ENCODE data around the gene YJEFN3. TPM values are rescaled to one million over a fixed set of nuclear protein-coding genes. Genes with fewer than 3 reads are reported as not detected.

The YJEFN3 gene
- polyA plus RNA-seq, 2 of the 4 experiments (the other 2 are of a cell fraction), result 3.2 to 7.2 TPM

- DNase-seq (ENCODE audit: low read depth in 1 of 2, low spot score in 1 of 2) (no peak), ATAC-seq (no peak), FAIRE-seq (no peak)
- Histone ChIP-seq H3K4me2 (no peak overlapping the region), H3K27ac (no peak overlapping the region), H3K4me3 (no peak overlapping the region), H3K4me1 (no peaks in the 10 kb centered on the region), H3K9me3 (no peaks in the 10 kb centered on the region)
- 92% methylated on average over 5 of the region's 23 CpGs for WGBS (ENCODE audit: missing lambda C conversion rate)
- TF ChIP-seq SMC3 (IDR thresholded peaks at IDR 0.05), result no peak
- TF ChIP-seq JUNB (IDR thresholded peaks at IDR 0.05), result no peak
- TF ChIP-seq RFX5 (IDR thresholded peaks at IDR 0.05), result no peak
- TF ChIP-seq CBX2 (IDR thresholded peaks at IDR 0.05; ENCODE audit: borderline replicate concordance, low read depth), result no peak
- TF ChIP-seq FOXS1 (CRISPR knock-in tag; IDR thresholded peaks at IDR 0.05), result no peak
- TF ChIP-seq EHMT2 (IDR thresholded peaks at IDR 0.05; ENCODE audit: low read depth), result no peak
- TF ChIP-seq HMGXB4 (CRISPR knock-in tag; IDR thresholded peaks at IDR 0.05; ENCODE audit: borderline replicate concordance), result no peak
- no peak for TF ChIP-seq MAX (IDR thresholded peaks at IDR 0.05)
- TF ChIP-seq POLR2A (IDR thresholded peaks at IDR 0.05; ENCODE audit: low read length), result no peak
- no peak for TF ChIP-seq EP300 (IDR thresholded peaks at IDR 0.05)
- TF ChIP-seq POLR2AphosphoS2 (conservative IDR thresholded peaks at IDR 0.05; ENCODE audit: low read length), result no peak
- TF ChIP-seq MYC (IDR thresholded peaks at IDR 0.05; ENCODE audit: borderline replicate concordance, low read length), result no peak
- TF ChIP-seq CBX8 (IDR thresholded peaks at IDR 0.05), result no peak
- no peak for TF ChIP-seq CHD2 (IDR thresholded peaks at IDR 0.05; ENCODE audit: low read length, partially characterized antibody)
- no peak for TF ChIP-seq ATOH8 (CRISPR knock-in tag; IDR thresholded peaks at IDR 0.05; ENCODE audit: low read depth)
- ChIA-PET POLR2A (no interaction called here), CTCF (interaction anchor here (1.3 to 1.7 kb wide), 2 partner anchors 9 to 98 kb away, joined by 5 to 6 read pairs; partner anchors contain the start of gene GMIP)
Observed at GRCh38 chr19:19545707-19546106, 17.0 kb downstream of the YJEFN3 start.

GRCh38 chr19:19546751-19547162 lies 18.0 kb downstream of the YJEFN3 start:
- POLR2A ChIA-PET, result no interaction called here
- TF ChIP-seq HOXB5 (CRISPR knock-in tag; IDR thresholded peaks at IDR 0.05) (no peak), HOXA7 (CRISPR knock-in tag; IDR thresholded peaks at IDR 0.05) (no peak), GATA3 (IDR thresholded peaks at IDR 0.05; ENCODE audit: borderline replicate concordance) (no peak), RAD21 (conservative IDR thresholded peaks at IDR 0.05 in 1 of 2, IDR thresholded peaks at IDR 0.05 in 1 of 2) (no peak), ELK1 (IDR thresholded peaks at IDR 0.05; ENCODE audit: low read depth, low read length) (no peak), SREBF2 (IDR thresholded peaks at IDR 0.05) (no peak), BCL3 (IDR thresholded peaks at IDR 0.05) (no peak), FOSB (CRISPR knock-in tag; IDR thresholded peaks at IDR 0.05) (no peak), TFCP2L1 (CRISPR knock-in tag; IDR thresholded peaks at IDR 0.05) (no peak), HMGXB4 (CRISPR knock-in tag; IDR thresholded peaks at IDR 0.05; ENCODE audit: borderline replicate concordance) (no peak), KDM1A (IDR thresholded peaks at IDR 0.05; ENCODE audit: low read depth) (no peak), ZC3H11A (IDR thresholded peaks at IDR 0.05) (no peak), EHF (CRISPR knock-in tag; IDR thresholded peaks at IDR 0.05) (no peak), HOXB13 (CRISPR knock-in tag; IDR thresholded peaks at IDR 0.05; ENCODE audit: low read depth) (no peak)

More at GRCh38 chr19:19546751-19547162, 18.0 kb downstream of the YJEFN3 start:
- FAIRE-seq (no peak), ATAC-seq (no peak; a peak in 1 of 6 replicates), DNase-seq (ENCODE audit: low read depth in 1 of 2, low spot score in 1 of 2) (no peak)
- CTCF ChIA-PET, result interaction anchor here (1.7 to 12.3 kb wide), 2 partner anchors 8 to 17 kb away, joined by 5 to 79 read pairs; partner anchors contain the start of gene YJEFN3
- no peak overlapping the region for H3K4me3 ChIP-seq
- H3K4me2 ChIP-seq, result no peak overlapping the region
- no peaks in the 10 kb centered on the region for H3K9me3 ChIP-seq
- WGBS (ENCODE audit: missing lambda C conversion rate), result 68% methylated on average over 3 of the region's 19 CpGs
- H3K4me1 ChIP-seq, result no peaks in the 10 kb centered on the region
- H3K27ac ChIP-seq, result no peak overlapping the region

Measured in A549 (cell line).